ENCODE results near the gene ORC1. TPM values are rescaled to one million over a fixed set of nuclear protein-coding genes. Genes with fewer than 3 reads are reported as not detected.
A peak's percentile ranks its signal among the peaks of the same experiment; 100 is the strongest.
"Not testable (repeated sequence)": the region's sequence is repeated elsewhere in the genome, so short reads cannot be mapped to it uniquely, and the experiment has no call there.

ORC1 gene
- total RNA-seq, 2 experiments from 2014 or later: 25.6 to 25.7 TPM

DNA sequence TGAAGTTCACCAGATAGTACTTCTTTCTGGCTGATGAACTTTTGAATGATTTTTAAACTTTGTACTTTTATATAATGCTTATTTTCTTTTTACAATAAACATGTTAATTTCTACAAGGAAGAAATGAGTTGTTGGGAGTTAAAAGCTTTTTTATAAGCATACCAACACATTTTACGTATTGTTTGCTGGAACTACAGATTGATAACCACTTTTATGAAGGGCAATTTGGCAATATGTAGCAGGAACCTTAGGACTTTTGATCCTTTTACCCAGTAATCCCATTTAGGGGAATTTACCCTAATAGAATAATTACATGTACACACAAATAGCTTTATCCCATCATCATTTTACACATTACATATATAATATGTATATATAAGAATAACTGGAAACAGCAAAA is 16.5 kb upstream of the ORC1 start:
- peaks cover 39% of the 10 kb centered on the region for H3K36me3 Mint-ChIP-seq
- no peak for DNase-seq
- H3K4me3 Mint-ChIP-seq: no peak overlapping the region
- H3K27me3 Mint-ChIP-seq: no peaks in the 10 kb centered on the region
- POLR2A ChIA-PET: no interaction called here
- no peak overlapping the region for H3K27ac Mint-ChIP-seq
- peaks cover 33% of the 10 kb centered on the region for H3K4me1 Mint-ChIP-seq
- no peaks in the 10 kb centered on the region for H3K9me3 Mint-ChIP-seq
- ATAC-seq (ENCODE audit: low read depth): no peak

DNA sequence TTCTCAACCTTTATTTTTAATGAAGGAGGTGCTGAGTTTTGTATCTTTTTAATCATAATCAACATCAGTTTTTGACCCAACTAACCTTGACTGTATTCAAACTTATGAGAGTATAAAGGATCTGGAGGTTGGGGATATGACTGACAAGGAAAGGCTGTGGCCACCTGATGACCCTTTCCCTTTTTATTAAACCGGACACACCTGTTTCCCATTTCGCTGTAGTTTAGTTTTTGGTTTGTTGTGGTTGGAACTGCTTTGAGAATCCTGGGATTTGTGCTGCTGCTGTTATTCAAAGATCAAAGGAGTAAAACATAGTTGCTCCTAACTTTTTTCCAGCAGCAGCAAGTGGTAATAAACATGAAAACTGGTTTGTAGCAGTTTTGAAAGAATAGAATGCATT is 12.6 kb upstream of the ORC1 start:
- Mint-ChIP-seq H3K4me3 (no peak overlapping the region), H3K4me1 (peaks cover 9% of the 10 kb centered on the region), H3K27me3 (no peaks in the 10 kb centered on the region), H3K9me3 (no peaks in the 10 kb centered on the region), H3K27ac (peak overlapping the region; percentile 45), H3K36me3 (peaks cover 48% of the 10 kb centered on the region)
- no peak for DNase-seq
- POLR2A ChIA-PET: interaction anchor here (5.0 kb wide), 1 partner anchor 12 kb away, joined by 22 read pairs; the partner anchor contains the start of genes ORC1 and PRPF38A
- ATAC-seq (ENCODE audit: low read depth): no peak

DNA sequence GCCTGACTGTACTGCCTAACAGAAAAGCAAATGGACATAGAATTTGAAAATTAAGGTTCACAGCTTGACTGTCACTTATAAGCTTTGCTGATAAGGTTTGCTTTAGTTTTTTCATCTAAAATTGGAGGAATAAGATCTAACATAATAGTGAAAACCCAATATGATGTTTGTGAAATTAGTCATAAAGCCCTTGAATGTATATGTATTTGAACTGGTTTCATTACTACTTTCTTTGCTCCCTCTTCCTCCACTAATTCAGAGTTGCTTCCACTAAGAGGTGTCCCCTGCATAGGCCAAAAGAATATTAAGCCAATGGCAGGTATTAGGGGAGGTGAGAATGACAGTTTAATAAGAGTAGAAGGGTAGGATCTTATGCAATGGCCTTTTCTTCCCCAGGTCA is 10.7 kb upstream of the ORC1 start:
- Mint-ChIP-seq H3K4me1 (peaks cover 9% of the 10 kb centered on the region), H3K27me3 (no peaks in the 10 kb centered on the region), H3K4me3 (no peak overlapping the region), H3K27ac (no peak overlapping the region), H3K36me3 (peaks cover 53% of the 10 kb centered on the region), H3K9me3 (no peaks in the 10 kb centered on the region)
- DNase-seq: no peak
- POLR2A ChIA-PET: interaction anchor here (1.7 to 5.0 kb wide), 2 partner anchors 9 to 10 kb away, joined by 4 to 22 read pairs; partner anchors contain the start of genes ORC1 and PRPF38A
- no peak for ATAC-seq (ENCODE audit: low read depth)

DNA sequence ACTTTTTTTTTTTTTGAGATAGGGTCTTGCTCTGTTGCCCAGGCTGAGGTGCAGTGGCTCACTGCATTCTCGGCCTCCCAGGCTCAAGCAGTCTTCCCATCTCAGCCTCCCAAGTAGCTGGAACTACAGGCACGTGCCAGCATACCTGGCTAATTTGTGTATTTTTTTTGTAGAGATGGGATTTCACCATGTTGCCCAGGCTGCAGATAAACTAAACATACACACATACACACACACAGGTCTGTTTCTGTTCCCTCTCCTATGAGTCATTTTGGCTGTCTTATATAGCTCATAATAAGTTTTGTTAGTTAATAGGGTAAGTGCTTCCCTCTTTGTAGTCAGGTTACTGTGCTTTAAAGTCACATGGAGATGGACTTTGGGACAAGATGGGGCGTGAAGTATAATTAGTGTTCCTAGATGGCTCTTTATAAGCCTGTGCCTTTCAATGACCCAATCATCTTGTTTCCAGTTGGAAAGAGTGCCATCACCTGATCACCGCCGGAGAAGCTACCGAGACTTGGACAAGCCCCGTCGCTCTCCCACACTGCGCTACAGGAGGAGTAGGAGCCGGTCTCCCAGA is 9.3 kb upstream of the ORC1 start:
- Mint-ChIP-seq H3K27me3 (no peaks in the 10 kb centered on the region), H3K9me3 (no peaks in the 10 kb centered on the region), H3K4me1 (peaks cover 7% of the 10 kb centered on the region), H3K27ac (no peak overlapping the region), H3K4me3 (no peak overlapping the region), H3K36me3 (peaks cover 49% of the 10 kb centered on the region)
- POLR2A ChIA-PET: interaction anchor here (1.5 kb wide), 1 partner anchor 9 kb away, joined by 4 read pairs; the partner anchor contains the start of gene PRPF38A
- DNase-seq (no peak), ATAC-seq (ENCODE audit: low read depth) (no peak)

DNA sequence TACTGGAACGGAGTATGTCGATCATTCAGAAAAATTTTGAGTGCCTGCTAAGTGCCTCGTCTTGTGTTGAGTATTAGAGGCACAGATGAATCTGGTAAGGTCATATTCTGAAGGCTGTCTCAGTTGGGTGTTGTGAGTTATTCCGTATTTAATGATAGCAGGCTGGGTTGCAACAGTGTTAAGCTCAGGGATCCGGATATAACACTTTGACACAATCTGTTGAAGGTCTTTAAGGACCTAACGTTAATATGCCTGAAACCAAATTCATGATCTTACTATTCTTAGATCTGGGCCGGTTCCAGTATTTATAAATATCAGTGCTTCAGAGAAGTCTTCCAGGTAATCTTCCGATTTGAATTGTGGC is 734 bp upstream of the ORC1 start:
- H3K36me3 Mint-ChIP-seq: peaks cover 31% of the 10 kb centered on the region
- no peaks in the 10 kb centered on the region for H3K27me3 Mint-ChIP-seq
- peak overlapping the region; percentile 100 for H3K27ac Mint-ChIP-seq
- H3K4me3 Mint-ChIP-seq: peak overlapping the region; percentile 100
- POLR2A ChIA-PET: interaction anchor here (0.5 to 3.4 kb wide), 17 partner anchors 8 to 356 kb away, joined by 3 to 34 read pairs (median 5); partner anchors contain the start of genes BTF3L4, CC2D1B, COA7 and GPX7
- DNase-seq (no peak), ATAC-seq (ENCODE audit: low read depth) (no peak)
- peaks cover 43% of the 10 kb centered on the region for H3K4me1 Mint-ChIP-seq
- H3K9me3 Mint-ChIP-seq: no peaks in the 10 kb centered on the region

DNA sequence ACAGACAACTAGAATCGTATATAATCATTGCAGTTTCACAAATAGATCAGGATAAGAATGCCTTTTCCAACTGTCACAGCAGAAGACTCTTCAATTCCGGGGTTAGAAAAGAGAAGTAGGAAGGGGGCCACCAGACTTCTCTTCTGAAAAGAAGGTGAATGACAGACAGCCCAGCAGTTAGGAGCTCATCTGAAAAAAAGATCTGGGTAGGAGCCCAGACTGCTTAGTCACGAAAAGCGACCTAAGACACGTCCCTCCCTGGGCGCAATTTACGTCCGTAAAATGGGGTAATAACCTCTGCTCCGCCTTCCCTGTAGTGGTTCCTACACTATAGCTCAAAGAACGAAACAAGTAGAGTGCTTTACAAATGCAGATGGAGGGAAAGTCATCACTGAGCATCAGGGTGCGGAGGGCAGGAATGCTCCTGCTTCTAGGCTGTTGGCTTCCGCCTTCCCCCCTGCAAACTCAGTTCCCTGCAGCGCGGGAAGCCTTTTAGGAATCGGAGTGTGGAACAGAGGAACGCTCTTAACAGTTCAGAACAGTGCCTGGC is 582 bp downstream of the ORC1 start:
- Mint-ChIP-seq H3K27me3 (no peaks in the 10 kb centered on the region), H3K36me3 (peaks cover 35% of the 10 kb centered on the region), H3K9me3 (no peaks in the 10 kb centered on the region), H3K4me3 (peak overlapping the region; percentile 100), H3K27ac (peak overlapping the region; percentile 100), H3K4me1 (peaks cover 45% of the 10 kb centered on the region)
- no peak for DNase-seq
- peak; percentile 55 for ATAC-seq (ENCODE audit: low read depth)
- POLR2A ChIA-PET: interaction anchor here (1.0 to 3.4 kb wide), 20 partner anchors 10 to 348 kb away, joined by 3 to 34 read pairs (median 6); partner anchors contain the start of genes BTF3L4, CC2D1B, COA7 and GPX7

DNA sequence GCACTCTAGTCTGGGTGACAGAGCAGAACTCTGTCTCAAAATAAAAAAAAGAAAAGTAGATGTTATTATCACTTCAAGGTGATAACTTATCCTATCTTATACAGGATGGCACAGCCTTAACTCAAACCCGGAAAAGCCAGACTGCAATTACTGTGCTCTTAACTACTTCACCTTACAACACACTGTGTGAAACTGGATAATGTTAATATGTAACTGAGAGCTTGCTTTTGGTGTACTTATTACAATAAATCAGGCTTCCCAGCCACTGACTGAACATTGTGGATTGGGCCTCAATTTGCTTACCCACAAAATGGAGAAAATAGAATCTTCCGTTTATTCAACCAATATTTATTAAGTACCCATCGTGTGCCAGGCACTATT is 1.4 kb downstream of the ORC1 start:
- no peak for DNase-seq
- no peaks in the 10 kb centered on the region for H3K9me3 Mint-ChIP-seq
- POLR2A ChIA-PET: interaction anchor here (3.1 to 3.4 kb wide), 2 partner anchors 150 to 230 kb away, joined by 16 to 32 read pairs; partner anchors contain the start of genes SHISAL2A and TUT4
- peaks cover 32% of the 10 kb centered on the region for H3K36me3 Mint-ChIP-seq
- H3K27me3 Mint-ChIP-seq: no peaks in the 10 kb centered on the region
- ATAC-seq (ENCODE audit: low read depth): no peak
- H3K4me1 Mint-ChIP-seq: peaks cover 45% of the 10 kb centered on the region
- H3K27ac Mint-ChIP-seq: peak overlapping the region; percentile 100
- H3K4me3 Mint-ChIP-seq: peak overlapping the region; percentile 100

DNA sequence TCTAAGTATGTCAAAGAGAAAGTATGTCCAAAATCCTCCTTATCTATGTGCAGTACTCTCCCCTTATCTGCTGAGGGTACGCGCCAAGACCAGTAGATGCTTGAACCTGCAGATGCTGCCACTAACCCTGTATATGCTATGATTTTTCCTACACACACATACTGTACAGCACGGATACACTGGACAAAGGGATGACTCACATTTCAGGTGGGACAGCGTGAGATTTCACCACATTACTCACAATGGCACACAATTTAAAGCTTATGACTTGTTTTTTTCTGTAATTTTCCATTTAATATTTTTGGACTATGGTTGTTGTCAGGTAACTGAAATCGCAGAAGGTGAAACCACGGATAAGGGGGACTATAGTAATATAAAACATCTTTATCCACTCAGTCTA is 4.1 kb downstream of the ORC1 start:
- H3K27me3 Mint-ChIP-seq: no peaks in the 10 kb centered on the region
- DNase-seq (no peak), ATAC-seq (ENCODE audit: low read depth) (no peak)
- no peak overlapping the region for H3K27ac Mint-ChIP-seq
- peaks cover 36% of the 10 kb centered on the region for H3K4me1 Mint-ChIP-seq
- H3K9me3 Mint-ChIP-seq: no peaks in the 10 kb centered on the region
- H3K36me3 Mint-ChIP-seq: peaks cover 40% of the 10 kb centered on the region
- no peak overlapping the region for H3K4me3 Mint-ChIP-seq
- POLR2A ChIA-PET: interaction anchor here (0.6 to 0.7 kb wide), 2 partner anchors 17 to 265 kb away, joined by 3 to 9 read pairs; no protein-coding TSS in a partner anchor

DNA sequence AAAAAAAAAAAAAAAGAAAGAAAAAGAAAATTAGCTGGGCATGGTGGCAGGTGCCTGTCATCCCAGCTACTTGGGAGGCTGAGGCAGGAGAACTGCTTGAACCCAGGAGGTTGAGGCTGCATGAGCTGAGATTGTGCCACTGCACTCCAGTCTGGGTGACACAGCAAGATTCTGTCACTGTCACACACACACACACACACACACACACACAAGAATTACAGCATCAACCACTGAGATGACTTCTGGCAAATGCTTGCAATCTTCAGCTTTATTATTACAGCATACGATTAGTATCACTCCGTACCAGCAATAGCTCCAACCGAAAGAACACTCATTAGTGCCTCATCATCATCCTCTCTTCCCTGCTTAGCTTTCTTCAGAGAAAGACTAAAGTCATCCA is 4.6 kb downstream of the ORC1 start:
- Mint-ChIP-seq H3K27ac (no peak overlapping the region), H3K4me1 (peaks cover 36% of the 10 kb centered on the region), H3K36me3 (peaks cover 40% of the 10 kb centered on the region), H3K4me3 (no peak overlapping the region), H3K9me3 (no peaks in the 10 kb centered on the region), H3K27me3 (no peaks in the 10 kb centered on the region)
- DNase-seq (no peak), ATAC-seq (ENCODE audit: low read depth) (no peak)
- POLR2A ChIA-PET: interaction anchor here (0.6 to 0.7 kb wide), 4 partner anchors 17 to 805 kb away, joined by 3 to 9 read pairs (median 6); no protein-coding TSS in a partner anchor

DNA sequence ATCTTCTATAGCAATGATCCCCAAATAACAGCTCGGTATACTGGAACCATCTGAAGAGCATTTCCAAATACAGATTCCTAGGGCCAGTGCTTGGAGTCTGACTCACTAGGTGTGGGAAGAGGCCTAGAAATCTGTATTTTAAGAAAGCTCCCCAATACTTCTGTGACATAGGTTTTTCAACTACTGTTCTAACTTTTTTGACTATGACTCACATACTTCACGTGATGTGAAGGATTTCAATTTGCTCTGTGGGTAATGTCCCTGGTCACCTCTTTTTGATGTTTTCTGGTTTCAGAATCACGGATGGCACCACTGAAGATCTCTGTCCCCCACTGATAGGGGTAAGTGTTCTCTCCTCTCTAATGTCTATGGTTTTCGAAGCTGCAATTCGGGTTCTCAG is 11.0 kb downstream of the ORC1 start:
- no peaks in the 10 kb centered on the region for H3K9me3 Mint-ChIP-seq
- no peak for ATAC-seq (ENCODE audit: low read depth)
- no peaks in the 10 kb centered on the region for H3K27me3 Mint-ChIP-seq
- POLR2A ChIA-PET: interaction anchor here (0.6 to 1.7 kb wide), 2 partner anchors 11 to 298 kb away, joined by 3 to 5 read pairs; partner anchors contain the start of genes ORC1 and PRPF38A
- H3K36me3 Mint-ChIP-seq: peaks cover 47% of the 10 kb centered on the region
- peaks cover 8% of the 10 kb centered on the region for H3K4me1 Mint-ChIP-seq
- H3K27ac Mint-ChIP-seq: no peak overlapping the region
- H3K4me3 Mint-ChIP-seq: no peak overlapping the region
- DNase-seq: no peak

DNA sequence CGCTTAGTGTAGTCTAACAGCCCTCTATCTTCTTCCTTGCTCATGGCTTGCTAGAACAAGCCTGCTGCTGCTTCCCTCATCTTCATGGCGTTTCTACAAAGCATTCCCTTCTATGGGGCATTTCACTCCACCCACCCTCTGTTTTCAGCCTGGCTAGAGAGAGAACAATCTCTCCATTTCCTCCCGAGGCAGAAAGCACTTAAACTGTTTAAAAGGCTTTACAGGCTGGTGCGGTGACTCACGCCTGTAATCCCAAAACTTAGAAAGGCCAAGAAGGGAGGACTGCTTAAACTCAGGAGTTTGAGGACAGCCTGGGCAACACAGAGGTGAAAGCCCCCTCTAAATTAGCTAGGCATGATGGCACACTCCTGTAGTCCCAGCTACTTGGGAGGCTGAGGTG is 17.8 kb downstream of the ORC1 start:
- no peak overlapping the region for H3K27ac Mint-ChIP-seq
- DNase-seq: no peak
- no peaks in the 10 kb centered on the region for H3K27me3 Mint-ChIP-seq
- no peak overlapping the region for H3K4me3 Mint-ChIP-seq
- peaks cover 34% of the 10 kb centered on the region for H3K36me3 Mint-ChIP-seq
- no peak for ATAC-seq (ENCODE audit: low read depth)
- POLR2A ChIA-PET: no interaction called here
- H3K9me3 Mint-ChIP-seq: no peaks in the 10 kb centered on the region
- peaks cover 2% of the 10 kb centered on the region for H3K4me1 Mint-ChIP-seq

DNA sequence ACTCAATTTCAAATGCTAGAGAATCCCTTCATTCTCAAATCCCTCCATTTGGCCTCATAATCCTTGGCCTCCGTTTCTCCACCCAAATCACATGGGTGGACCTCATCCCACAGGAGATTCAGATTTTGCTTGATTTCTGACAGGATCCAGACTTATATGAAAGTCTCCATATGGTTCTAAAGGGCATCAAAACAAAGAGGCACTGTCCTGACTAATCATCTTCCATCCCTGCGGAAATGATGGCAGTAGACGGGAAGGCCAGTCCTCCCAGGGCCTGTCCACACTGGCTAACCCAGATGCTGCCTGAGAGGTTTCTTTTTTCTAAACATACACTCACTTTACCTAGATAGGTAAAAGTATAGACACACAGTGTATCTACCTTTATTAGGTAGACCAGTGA is 18.8 kb downstream of the ORC1 start:
- Mint-ChIP-seq H3K27ac (no peak overlapping the region), H3K9me3 (no peaks in the 10 kb centered on the region), H3K4me3 (no peak overlapping the region), H3K27me3 (no peaks in the 10 kb centered on the region), H3K4me1 (no peaks in the 10 kb centered on the region), H3K36me3 (peaks cover 34% of the 10 kb centered on the region)
- no peak for ATAC-seq (ENCODE audit: low read depth)
- POLR2A ChIA-PET: no interaction called here
- no peak for DNase-seq

DNA sequence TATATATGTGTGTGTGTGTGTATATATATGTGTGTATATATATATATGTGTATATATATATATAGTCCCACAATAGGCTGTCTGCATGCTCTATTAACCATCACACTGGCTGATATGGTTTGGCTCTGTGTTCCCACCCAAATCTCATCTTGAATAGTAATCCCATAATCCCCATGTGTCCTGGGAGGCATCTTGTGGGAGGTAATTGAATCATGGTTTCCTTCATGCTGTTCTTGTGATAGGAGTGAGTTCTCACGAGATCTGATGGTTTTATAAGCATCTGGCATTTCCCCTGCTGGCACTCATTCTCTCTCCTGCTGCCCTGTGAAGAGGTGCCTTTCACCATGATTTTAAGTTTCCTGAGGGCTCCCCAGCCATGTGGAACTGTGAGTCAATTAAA is 34.4 kb downstream of the ORC1 start:
- H3K4me3 Mint-ChIP-seq; ATAC-seq (ENCODE audit: low read depth); H3K27me3 Mint-ChIP-seq; H3K9me3 Mint-ChIP-seq; POLR2A ChIA-PET; H3K27ac Mint-ChIP-seq; DNase-seq: not testable (repeated sequence)
- H3K36me3 Mint-ChIP-seq: peaks cover 26% of the 10 kb centered on the region
- H3K4me1 Mint-ChIP-seq: peaks cover 23% of the 10 kb centered on the region
